GM18526 (cell line): ENCODE measurements around the gene HOXA11.

ENCODE experiments used
- POLR2A ChIP-seq: IDR thresholded peaks from 3 replicates; pipeline ENCODE4 v1.6.1; 2011; ENCODE audit not compliant: insufficient read length; ENCODE audit errors: extremely low read depth

The HOXA11 gene

GRCh38 chr7:27210441-27211083 is 25.5 kb upstream of the HOXA11 start:
- TF ChIP-seq POLR2A = no peak

GRCh38 chr7:27209933-27210440 is 25.0 kb upstream of the HOXA11 start:
- no peak for TF ChIP-seq POLR2A

GRCh38 chr7:27208998-27209397 is 24.0 kb upstream of the HOXA11 start:
- no peak for TF ChIP-seq POLR2A

GRCh38 chr7:27207348-27207985 is 22.4 kb upstream of the HOXA11 start:
- no peak for TF ChIP-seq POLR2A

- no peak for TF ChIP-seq POLR2A
These were observed 20.6 kb upstream of the HOXA11 start for GRCh38 chr7:27205325-27206280.

GRCh38 chr7:27204851-27205322 is 19.9 kb upstream of the HOXA11 start:
- no peak for TF ChIP-seq POLR2A

- no peak for TF ChIP-seq POLR2A
These were observed 19.0 kb upstream of the HOXA11 start for GRCh38 chr7:27203964-27204594.

- TF ChIP-seq POLR2A = no peak
These were observed 18.4 kb upstream of the HOXA11 start for GRCh38 chr7:27203365-27203953.

- no peak for TF ChIP-seq POLR2A
These were observed 17.8 kb upstream of the HOXA11 start for GRCh38 chr7:27202862-27203134.

- no peak for TF ChIP-seq POLR2A
These were observed 17.2 kb upstream of the HOXA11 start for GRCh38 chr7:27202018-27202861.

GRCh38 chr7:27201580-27202017 is 16.6 kb upstream of the HOXA11 start:
- TF ChIP-seq POLR2A = no peak

- TF ChIP-seq POLR2A = no peak
These were observed 15.9 kb upstream of the HOXA11 start for GRCh38 chr7:27200761-27201579.
